Keratinocyte (primary cell): ENCODE measurements around the gene CYP27B1. TPM values are rescaled to one million over a fixed set of nuclear protein-coding genes. Genes with fewer than 3 reads are reported as not detected.

ENCODE experiments used
- DNase-seq: peaks from one replicate; pipeline ENCODE4 v3.0.0-alpha.2; 2011; ENCODE audit warnings: low read depth, missing footprints, low spot score
- FAIRE-seq: peaks from 2 replicates; lab custom pipeline; 2011; peaks lifted over from hg19 to GRCh38; lab: Jason Lieb, UNC
- H2AFZ ChIP-seq: 2 replicates; pipeline ENCODE4 v1.6.0; 2012; ENCODE audit warnings: low read length, control low read depth, inconsistent platforms; ENCODE audit not compliant: control insufficient read depth
- H3K27ac ChIP-seq: 2 replicates; pipeline ENCODE4 v1.5.1; 2011; ENCODE audit warnings: low read length; ENCODE audit not compliant: control insufficient read depth, insufficient read depth
- H3K27me3 ChIP-seq: 3 replicates; pipeline ENCODE4 v1.6.0; 2011; ENCODE audit warnings: low read length; ENCODE audit not compliant: control insufficient read depth, insufficient read depth; ENCODE audit errors: extremely low read depth
- H3K36me3 ChIP-seq, 2 experiments: 2 replicates in 1 of 2; 3 replicates in 1 of 2; pipeline ENCODE4 v1.5.1; 2011; ENCODE audit warnings: low read length in 2 of 2, mild to moderate bottlenecking in 1 of 2; ENCODE audit not compliant: control insufficient read depth in 2 of 2, insufficient read depth in 2 of 2; ENCODE audit errors: extremely low read depth in 1 of 2
- H3K4me1 ChIP-seq: 3 replicates; pipeline ENCODE4 v1.5.1; 2011; ENCODE audit warnings: low read length; ENCODE audit not compliant: control insufficient read depth, insufficient read depth; ENCODE audit errors: extremely low read depth
- H3K4me2 ChIP-seq: 3 replicates; pipeline ENCODE4 v1.6.0; 2011; ENCODE audit warnings: low read depth, low read length; ENCODE audit not compliant: control insufficient read depth, insufficient read depth; ENCODE audit errors: extremely low read depth
- H3K4me3 ChIP-seq, 3 experiments: fragments of 200-600 bp in 1 of 3; sonication (generic) in 1 of 3; 2 replicates in 2 of 3; 3 replicates in 1 of 3; pipeline ENCODE4 v1.5.1; 2011 to 2016; ENCODE audit warnings: low read length in 3 of 3, mild to moderate bottlenecking in 3 of 3, control low read depth in 2 of 3, inconsistent platforms in 1 of 3, low read depth in 1 of 3, mixed read lengths in 1 of 3, mixed run types in 1 of 3, moderate library complexity in 1 of 3; ENCODE audit not compliant: control insufficient read depth in 2 of 3, insufficient read depth in 2 of 3; ENCODE audit errors: extremely low read depth in 1 of 3
- H3K79me2 ChIP-seq: 2 replicates; pipeline ENCODE4 v1.6.0; 2012; ENCODE audit warnings: low read length; ENCODE audit not compliant: control insufficient read depth, insufficient read depth
- H3K9ac ChIP-seq: 3 replicates; pipeline ENCODE4 v1.6.0; 2011; ENCODE audit warnings: low read length; ENCODE audit not compliant: control insufficient read depth, insufficient read depth; ENCODE audit errors: extremely low read depth
- H3K9me1 ChIP-seq: 3 replicates; pipeline ENCODE4 v1.6.0; 2011; ENCODE audit warnings: low read length; ENCODE audit not compliant: control insufficient read depth, insufficient read depth; ENCODE audit errors: extremely low read depth
- H3K9me3 ChIP-seq: 2 replicates; pipeline ENCODE4 v1.5.1; 2012; ENCODE audit warnings: low read depth, low read length; ENCODE audit not compliant: control insufficient read depth
- H4K20me1 ChIP-seq: 3 replicates; pipeline ENCODE4 v1.6.0; 2011; ENCODE audit warnings: low read length; ENCODE audit not compliant: control insufficient read depth, insufficient read depth; ENCODE audit errors: extremely low read depth
- CTCF ChIP-seq, 3 experiments: IDR thresholded peaks in 1 of 3; conservative IDR thresholded peaks in 1 of 3; optimal IDR thresholded peaks in 1 of 3; 2 replicates in 2 of 3; 3 replicates in 1 of 3; pipeline versions ENCODE3 to v1.5.1; 2011; ENCODE audit warnings: low read length in 3 of 3, mild to moderate bottlenecking in 3 of 3, moderate library complexity in 2 of 3, control low read depth in 1 of 3, inconsistent platforms in 1 of 3; ENCODE audit not compliant: insufficient read depth in 2 of 3; ENCODE audit errors: extremely low read depth in 1 of 3
- EZH2 ChIP-seq: IDR thresholded peaks from one replicate; pipeline ENCODE4 v1.6.1; 2012; ENCODE audit warnings: inconsistent platforms, mild to moderate bottlenecking, low read length, moderate library complexity
- dilution Hi-C: fragments of 300-500 bp; cut with MboI; formaldehyde crosslinking; loops from one replicate; pipeline ENCODE4 v1.7.0; 2020; ENCODE audit warnings: low sequenced_read_pairs; ENCODE audit not compliant: extremely low pct_ligation_motif_present
- polyA plus RNA-seq, 5 experiments: library from polyadenylated mRNA; depleted of rRNA in 3 of 5; stranded (reverse) in 3 of 5; stranded (forward) in 1 of 5; unstranded in 1 of 5; fragments of >200 nt; gene quantifications; 1 replicate in 1 of 5; 2 replicates in 3 of 5; 3 replicates in 1 of 5; pipeline versions ENCODE4 v1.2.1 to v1.2.3, GENCODE V29; 2011 to 2012; ENCODE audit warnings: missing spikeins in 2 of 5, low read depth in 1 of 5, low replicate concordance in 1 of 5

The CYP27B1 gene
- polyA plus RNA-seq, 1 donor (not counting 4 experiments of a cell fraction or from before 2014, with no cell fraction given) = 33.6 TPM

DNA sequence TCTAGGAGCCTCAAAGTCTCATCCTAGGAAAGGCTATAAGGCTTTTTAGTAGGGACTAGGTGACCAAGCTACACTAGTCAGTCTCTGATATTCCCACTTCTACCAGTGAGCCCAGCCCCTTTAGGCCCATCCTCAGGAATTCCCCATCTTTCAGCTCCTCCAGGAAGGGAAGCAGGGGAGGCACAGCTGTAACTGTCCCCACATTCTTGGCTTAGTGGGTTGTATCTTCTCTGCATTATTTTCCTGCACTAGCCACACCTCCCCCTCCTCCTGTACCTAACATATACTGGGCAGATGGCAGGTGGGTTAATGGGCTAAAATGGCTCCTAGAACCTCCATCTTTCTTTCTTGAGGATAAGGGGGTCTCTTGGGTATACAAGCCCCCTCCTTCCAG, 424 bp upstream of the CYP27B1 start:
- TF ChIP-seq CTCF (optimal IDR thresholded peaks at IDR 0.05 in 1 of 3, IDR thresholded peaks at IDR 0.05 in 1 of 3, conservative IDR thresholded peaks at IDR 0.05 in 1 of 3; ENCODE audit: extremely low read depth in 1 of 3, insufficient read depth in 2 of 3, low read length in 3 of 3) (no peak), EZH2 (no peak)
- Histone ChIP-seq H3K36me3 (peaks cover 21 to 40% of the 10 kb centered on the region in 2 experiments), H3K27ac (peak overlapping the region; percentile 67), H4K20me1 (no peaks in the 10 kb centered on the region), H2AFZ (no peak overlapping the region), H3K9me1 (no peaks in the 10 kb centered on the region), H3K4me3 (peak overlapping the region; percentile 69 to 97 (median 89)), H3K27me3 (no peaks in the 10 kb centered on the region), H3K79me2 (peaks cover 88% of the 10 kb centered on the region), H3K4me2 (peak overlapping the region; percentile 74), H3K9me3 (no peaks in the 10 kb centered on the region), H3K9ac (peak overlapping the region; percentile 80), H3K4me1 (peaks cover 42% of the 10 kb centered on the region)
- dilution Hi-C loops = no loop called here
- FAIRE-seq (no peak), DNase-seq (no peak)

DNA sequence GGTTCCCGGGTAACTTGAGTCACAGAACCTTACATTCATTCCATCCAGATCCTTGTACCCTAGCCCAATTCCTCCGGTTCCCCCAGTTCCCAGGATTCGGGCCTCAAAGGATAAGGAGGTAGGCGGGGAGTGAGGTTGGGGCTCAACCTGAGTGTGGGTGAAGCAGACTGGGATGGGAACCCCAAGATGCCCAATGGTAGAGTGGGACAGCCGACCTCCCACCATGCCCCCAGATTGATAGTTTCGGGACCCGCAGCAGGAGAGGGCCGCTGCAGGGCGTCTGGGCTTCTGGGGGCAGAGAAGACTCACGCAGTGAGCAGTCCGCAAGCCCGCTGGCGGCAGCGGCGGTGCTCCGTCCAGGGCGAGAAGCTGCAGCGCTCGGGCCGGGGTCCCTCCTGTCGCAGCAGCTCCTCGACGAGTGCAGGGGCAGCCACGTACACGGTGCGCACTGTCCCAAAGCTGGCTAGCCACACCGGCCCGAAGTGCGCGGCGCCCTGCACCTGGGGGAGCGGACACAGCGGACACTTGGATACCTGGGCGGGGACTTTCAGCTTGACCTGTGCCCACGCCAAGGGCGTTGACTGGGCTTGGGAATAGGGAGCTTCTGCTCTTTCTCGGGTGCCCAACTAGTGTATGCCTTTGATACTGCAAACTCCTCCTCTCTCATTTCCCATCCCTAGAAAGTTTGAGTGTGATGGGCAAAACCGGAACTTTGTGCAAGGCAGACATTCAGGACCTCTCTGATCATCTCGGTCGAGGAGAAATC, 997 bp downstream of the CYP27B1 start:
- Histone ChIP-seq H2AFZ (peak overlapping the region; percentile 18), H3K79me2 (peaks cover 81% of the 10 kb centered on the region), H3K9me1 (no peaks in the 10 kb centered on the region), H3K27ac (peak overlapping the region; percentile 67), H3K4me3 (peak overlapping the region; percentile 69 to 97 (median 89)), H3K4me2 (peak overlapping the region; percentile 74), H3K9ac (peak overlapping the region; percentile 80), H3K9me3 (no peaks in the 10 kb centered on the region), H4K20me1 (no peaks in the 10 kb centered on the region), H3K36me3 (peaks cover 30 to 49% of the 10 kb centered on the region in 2 experiments), H3K27me3 (no peaks in the 10 kb centered on the region), H3K4me1 (peaks cover 35% of the 10 kb centered on the region)
- FAIRE-seq (no peak), DNase-seq (no peak)
- dilution Hi-C loops = no loop called here
- no peak for TF ChIP-seq EZH2
- TF ChIP-seq CTCF (optimal IDR thresholded peaks at IDR 0.05 in 1 of 3, IDR thresholded peaks at IDR 0.05 in 1 of 3, conservative IDR thresholded peaks at IDR 0.05 in 1 of 3; ENCODE audit: extremely low read depth in 1 of 3, insufficient read depth in 2 of 3, low read length in 3 of 3) = peak in 1 of 3 experiments; percentile 0
